ENCODE results near the gene PLIN5.
A peak's percentile ranks its signal among the peaks of the same experiment; 100 is the strongest.

The PLIN5 gene, protein sequence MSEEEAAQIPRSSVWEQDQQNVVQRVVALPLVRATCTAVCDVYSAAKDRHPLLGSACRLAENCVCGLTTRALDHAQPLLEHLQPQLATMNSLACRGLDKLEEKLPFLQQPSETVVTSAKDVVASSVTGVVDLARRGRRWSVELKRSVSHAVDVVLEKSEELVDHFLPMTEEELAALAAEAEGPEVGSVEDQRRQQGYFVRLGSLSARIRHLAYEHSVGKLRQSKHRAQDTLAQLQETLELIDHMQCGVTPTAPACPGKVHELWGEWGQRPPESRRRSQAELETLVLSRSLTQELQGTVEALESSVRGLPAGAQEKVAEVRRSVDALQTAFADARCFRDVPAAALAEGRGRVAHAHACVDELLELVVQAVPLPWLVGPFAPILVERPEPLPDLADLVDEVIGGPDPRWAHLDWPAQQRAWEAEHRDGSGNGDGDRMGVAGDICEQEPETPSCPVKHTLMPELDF

DNA sequence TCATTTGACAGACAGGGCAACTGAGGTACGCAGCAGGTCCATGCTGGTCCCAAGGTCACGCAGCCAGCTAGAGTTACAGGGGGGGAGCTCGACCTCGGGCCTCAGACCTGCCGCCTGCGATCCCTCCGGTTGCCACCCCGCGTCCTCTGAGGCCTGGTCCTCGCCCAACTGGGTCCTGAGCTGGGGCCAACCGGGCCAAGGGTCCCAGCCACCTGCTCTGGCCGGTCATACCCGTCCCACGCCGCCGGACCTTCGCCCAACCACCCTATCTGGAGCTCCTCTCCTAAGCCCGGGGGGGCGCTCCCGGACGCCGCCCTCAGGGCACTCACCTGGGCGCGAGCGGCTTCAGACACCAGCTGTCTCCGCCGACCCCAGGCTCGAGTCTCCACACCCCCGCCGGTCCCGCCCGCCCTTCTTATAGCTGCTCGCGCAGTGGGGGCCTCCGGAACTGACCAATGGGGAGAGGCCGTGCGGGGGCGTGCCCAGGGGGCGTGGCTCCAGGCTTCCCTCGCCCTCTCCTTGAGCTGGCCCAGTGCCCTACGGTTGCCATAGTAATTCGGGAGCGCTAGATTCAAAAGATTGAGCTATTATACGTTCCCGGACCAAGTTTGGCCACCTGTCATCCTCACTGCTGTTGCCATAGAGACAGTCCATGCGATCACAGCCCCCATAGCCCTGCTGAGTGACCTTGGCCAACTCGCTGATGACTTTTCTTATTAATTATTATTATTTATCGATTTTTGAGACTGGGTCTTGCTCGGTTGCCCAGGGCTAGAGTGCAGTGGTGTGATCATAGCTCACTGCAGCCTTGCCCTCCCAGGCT lies at the start of gene PLIN5:
TSS of gene PLIN5 (minus strand) at position 389 of the 823 bp plus-strand sequence. CDS start 1,150 bp downstream, outside the sequence.
- TF ChIP-seq, protein P1, sequence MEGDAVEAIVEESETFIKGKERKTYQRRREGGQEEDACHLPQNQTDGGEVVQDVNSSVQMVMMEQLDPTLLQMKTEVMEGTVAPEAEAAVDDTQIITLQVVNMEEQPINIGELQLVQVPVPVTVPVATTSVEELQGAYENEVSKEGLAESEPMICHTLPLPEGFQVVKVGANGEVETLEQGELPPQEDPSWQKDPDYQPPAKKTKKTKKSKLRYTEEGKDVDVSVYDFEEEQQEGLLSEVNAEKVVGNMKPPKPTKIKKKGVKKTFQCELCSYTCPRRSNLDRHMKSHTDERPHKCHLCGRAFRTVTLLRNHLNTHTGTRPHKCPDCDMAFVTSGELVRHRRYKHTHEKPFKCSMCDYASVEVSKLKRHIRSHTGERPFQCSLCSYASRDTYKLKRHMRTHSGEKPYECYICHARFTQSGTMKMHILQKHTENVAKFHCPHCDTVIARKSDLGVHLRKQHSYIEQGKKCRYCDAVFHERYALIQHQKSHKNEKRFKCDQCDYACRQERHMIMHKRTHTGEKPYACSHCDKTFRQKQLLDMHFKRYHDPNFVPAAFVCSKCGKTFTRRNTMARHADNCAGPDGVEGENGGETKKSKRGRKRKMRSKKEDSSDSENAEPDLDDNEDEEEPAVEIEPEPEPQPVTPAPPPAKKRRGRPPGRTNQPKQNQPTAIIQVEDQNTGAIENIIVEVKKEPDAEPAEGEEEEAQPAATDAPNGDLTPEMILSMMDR (IDR thresholded peaks at IDR 0.05; ENCODE audit: control insufficient read depth, extremely low read depth, insufficient read depth) = no peak
- H3K4me3 ChIP-seq (ENCODE audit: low read depth, low read length) = no peak within 1 kb of the TSS
- no peak for DNase-seq (ENCODE audit: low read depth)

DNA sequence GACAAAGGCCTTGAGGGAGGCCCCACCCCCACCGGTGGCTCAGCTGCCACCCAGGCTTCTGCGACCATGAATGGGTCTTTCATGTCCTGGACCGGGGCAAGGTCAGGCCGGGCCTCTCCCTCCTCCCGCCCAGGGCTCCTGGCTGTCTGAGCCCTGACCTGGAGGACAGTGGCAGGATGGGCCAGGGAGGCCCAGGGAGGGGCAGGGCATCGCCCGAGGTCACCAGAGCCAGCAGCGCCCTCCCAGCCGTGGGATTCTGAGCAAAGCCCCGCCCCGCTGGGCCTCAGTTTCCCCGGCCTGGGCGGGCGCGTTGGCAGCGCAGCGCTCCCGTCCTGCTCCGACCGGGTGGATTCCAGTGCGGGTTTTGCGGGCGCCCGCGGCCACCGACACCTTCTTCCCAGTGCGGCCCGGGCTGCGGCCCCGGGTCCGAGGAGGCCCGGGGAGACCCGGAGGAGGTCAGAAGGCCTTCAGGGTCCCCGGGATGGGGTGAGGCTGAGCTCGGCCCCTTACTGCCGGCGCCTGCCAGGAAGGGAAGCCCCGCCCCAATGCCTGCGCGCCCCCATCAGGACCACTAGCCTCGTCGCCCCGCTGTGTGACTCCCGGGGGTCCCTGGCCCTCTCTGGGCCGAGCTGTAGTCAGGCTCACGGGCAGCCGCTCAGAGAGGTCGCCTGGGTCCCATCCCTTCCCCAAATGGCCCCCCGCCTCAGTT lies 49.1 kb upstream of the PLIN5 start:
- DNase-seq (ENCODE audit: low read depth) = no peak
- TF ChIP-seq, protein P1 (IDR thresholded peaks at IDR 0.05; ENCODE audit: control insufficient read depth, extremely low read depth, insufficient read depth) = no peak
- peak overlapping the region; percentile 43 for H3K4me3 ChIP-seq (ENCODE audit: low read depth, low read length)

DNA sequence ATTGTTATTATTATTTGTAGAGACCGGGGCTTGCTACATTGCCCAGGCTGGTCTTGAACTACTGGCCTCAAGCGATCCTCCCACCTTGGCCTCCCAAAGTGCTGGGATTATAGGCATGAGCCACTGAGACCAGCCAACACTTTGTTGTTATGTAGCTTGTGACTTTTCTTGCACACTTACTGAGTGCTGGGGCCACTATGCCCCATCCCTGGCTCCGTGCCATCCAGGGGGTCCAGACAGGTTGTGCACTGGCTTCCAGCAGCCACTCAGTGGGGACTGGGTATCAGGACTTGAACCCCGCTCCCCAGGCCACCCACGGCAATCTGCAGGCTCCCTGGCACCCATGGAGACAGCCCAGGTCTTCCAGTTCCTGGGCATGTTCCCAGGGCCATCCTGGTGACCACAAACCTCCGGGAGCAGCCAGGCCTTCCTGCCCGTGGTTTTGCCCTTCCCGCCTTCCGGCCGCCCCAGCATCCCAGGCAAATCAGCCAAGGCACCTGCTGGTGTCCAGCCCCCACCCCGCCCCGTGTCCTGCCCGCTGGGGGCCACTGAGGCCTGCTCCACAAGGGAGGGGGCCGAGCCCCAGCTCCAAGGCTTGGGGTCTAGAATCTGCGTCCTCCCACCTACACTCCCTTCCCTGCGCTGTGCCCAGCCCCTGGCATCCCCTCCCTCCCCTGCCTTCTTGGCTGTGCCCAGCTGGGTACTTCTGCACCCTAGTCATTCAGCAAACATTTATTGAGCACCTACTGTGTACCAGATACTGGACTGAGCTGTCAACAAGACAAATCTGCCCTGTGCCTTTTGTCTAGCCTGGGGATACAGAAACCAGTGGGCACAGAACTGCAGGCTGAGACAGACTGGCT lies 48.2 kb upstream of the PLIN5 start:
- H3K4me3 ChIP-seq (ENCODE audit: low read depth, low read length) = no peak overlapping the region
- TF ChIP-seq, protein P1 (IDR thresholded peaks at IDR 0.05; ENCODE audit: control insufficient read depth, extremely low read depth, insufficient read depth) = no peak
- no peak for DNase-seq (ENCODE audit: low read depth)

DNA sequence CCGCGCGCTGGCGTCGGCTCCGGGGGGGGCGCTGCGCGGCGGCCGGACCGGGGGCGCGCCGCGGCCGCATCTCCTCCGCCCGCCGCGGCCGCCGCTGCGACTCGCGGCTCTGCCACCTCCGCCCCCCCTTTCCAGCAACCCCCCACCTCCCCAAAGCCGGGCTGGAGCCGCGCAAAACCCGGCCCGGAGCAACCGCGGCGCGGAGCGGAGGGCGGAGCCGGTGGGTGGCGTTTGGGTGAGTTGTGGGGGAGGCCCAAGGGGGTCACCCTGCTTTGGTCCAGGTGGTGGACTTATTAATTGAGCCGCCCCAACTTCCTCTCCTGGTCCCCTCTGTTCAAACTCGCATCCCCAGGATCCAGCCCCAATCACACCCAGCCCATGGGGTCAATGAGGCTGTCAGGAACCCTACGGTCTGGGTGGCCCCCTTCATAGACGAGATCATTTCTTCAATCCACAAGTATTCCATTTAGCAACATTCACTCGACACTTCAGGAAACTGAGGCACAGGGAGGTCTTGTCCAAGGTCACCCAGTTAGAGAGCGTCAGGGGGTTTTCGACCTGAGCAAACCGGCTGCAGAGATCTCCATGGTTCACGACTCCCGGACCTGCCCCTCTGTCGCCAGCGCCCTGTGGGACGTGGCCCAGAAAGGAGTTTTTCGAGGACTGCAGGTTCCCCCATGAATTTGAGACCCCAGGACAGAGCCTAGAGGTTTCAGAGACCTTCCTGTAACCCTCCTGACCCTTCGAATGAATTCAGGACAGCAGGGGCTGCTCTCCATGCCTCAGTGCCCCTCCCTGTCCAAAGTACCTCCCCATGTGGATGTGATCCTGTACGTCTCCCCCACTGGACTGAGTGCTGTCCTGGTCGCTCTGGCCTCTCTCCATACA lies 46.9 kb upstream of the PLIN5 start:
- DNase-seq (ENCODE audit: low read depth) = no peak
- TF ChIP-seq, protein P1 (IDR thresholded peaks at IDR 0.05; ENCODE audit: control insufficient read depth, extremely low read depth, insufficient read depth) = no peak
- no peak overlapping the region for H3K4me3 ChIP-seq (ENCODE audit: low read depth, low read length)

DNA sequence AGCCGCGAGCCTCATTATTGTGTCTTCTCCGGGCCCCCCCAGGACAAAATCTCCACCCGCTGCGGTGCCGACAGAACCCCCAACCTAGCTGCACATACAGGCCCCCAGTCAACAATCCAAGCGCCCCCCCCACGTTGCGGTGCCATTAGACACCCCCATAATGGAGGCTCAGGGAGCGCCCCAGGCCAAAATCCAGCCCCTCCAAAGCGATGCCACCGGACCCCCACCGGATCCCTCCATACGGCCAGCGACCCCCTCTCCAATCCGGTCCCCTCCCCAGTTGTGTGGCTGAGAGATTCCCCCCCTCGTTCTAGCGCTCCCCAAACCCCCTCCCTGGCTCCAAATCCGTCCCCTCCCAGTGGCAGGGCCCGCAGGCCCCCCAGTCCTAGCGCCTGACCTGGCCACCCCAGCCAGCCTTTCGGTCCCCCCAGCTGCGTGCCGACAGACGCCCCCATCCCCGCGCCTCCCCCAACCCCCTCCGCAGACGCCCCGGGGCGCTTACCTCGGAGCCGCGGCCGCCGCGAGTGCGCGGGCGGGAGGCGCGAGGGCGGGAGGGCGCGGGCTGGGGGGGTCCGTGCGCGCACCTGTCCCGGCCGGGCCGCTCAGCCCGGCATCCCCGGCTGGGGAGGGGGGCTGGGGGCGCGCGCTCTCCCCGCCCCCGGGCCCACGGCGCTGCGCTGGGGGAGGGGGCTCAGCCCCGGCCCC lies 46.1 kb upstream of the PLIN5 start:
- DNase-seq (ENCODE audit: low read depth) = no peak
- TF ChIP-seq, protein P1 (IDR thresholded peaks at IDR 0.05; ENCODE audit: control insufficient read depth, extremely low read depth, insufficient read depth) = no peak
- no peak overlapping the region for H3K4me3 ChIP-seq (ENCODE audit: low read depth, low read length)
